GM10248 (cell line): ENCODE measurements around the gene TMOD4.
"Not testable (repeated sequence)": the region's sequence is repeated elsewhere in the genome, so short reads cannot be mapped to it uniquely, and the experiment has no call there.

Experiments
- CTCF ChIA-PET: fragments of 300-600 bp; sonication (Branson Sonifier 250); formaldehyde crosslinking; extraction: SDS; loops from one replicate; lab custom pipeline; 2021; ENCODE audit warnings: antibody characterized with exemption; lab: Yijun Ruan, JAX
- POLR2A ChIA-PET: fragments of 350-650 bp; sonication (Branson Sonifier 250); formaldehyde crosslinking; extraction: SDS; loops from one replicate; lab custom pipeline; 2020; ENCODE audit warnings: antibody characterized with exemption; lab: Yijun Ruan, JAX
- DNase-seq: peaks from one replicate; pipeline ENCODE4 v3.0.0; 2012; ENCODE audit errors: extremely low spot score
- TF ChIP-seq, protein P1 (sequence below): IDR thresholded peaks from 2 replicates; pipeline ENCODE4 v1.5.1; 2012; ENCODE audit warnings: mild to moderate bottlenecking, low read depth; ENCODE audit errors: extremely low read depth, missing control alignments, control extremely low read depth

Gene TMOD4

DNA sequence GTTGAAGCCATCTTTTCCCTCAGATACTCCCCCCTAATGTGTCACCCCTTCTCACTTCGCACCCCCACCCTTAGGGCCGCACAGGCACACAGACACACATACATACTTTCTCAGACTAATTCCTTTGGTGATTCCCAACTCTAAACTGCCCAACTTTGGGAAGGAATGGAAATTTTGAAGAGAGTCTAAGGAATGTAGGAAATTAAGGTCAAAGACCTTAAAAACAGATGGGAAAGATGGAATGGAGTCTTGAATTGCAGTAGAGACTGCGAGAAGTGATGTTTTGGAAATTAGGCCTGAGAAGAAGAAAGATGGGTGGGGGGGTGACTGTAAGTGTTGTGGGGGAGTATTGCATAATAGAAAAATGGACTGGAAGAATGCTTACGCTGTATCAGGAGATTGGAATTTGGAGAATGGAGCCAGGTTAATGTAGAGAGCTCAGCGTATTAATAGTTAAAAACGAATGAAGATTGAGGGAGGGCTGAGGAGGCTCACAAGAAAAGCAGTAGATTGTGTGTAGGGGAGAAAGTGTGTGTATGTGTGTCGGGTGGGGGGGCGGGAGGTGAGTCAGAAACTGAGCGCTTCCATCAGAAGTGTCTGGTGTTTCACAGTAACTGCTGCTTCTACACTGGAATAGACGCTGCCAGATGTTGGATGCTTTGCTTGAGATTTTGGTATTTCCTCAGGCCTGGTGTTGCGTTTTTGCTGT lies 24.2 kb upstream of the TMOD4 start:
- TF ChIP-seq, protein P1, sequence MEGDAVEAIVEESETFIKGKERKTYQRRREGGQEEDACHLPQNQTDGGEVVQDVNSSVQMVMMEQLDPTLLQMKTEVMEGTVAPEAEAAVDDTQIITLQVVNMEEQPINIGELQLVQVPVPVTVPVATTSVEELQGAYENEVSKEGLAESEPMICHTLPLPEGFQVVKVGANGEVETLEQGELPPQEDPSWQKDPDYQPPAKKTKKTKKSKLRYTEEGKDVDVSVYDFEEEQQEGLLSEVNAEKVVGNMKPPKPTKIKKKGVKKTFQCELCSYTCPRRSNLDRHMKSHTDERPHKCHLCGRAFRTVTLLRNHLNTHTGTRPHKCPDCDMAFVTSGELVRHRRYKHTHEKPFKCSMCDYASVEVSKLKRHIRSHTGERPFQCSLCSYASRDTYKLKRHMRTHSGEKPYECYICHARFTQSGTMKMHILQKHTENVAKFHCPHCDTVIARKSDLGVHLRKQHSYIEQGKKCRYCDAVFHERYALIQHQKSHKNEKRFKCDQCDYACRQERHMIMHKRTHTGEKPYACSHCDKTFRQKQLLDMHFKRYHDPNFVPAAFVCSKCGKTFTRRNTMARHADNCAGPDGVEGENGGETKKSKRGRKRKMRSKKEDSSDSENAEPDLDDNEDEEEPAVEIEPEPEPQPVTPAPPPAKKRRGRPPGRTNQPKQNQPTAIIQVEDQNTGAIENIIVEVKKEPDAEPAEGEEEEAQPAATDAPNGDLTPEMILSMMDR, result no peak
- POLR2A ChIA-PET, result interaction anchor here (1.4 kb wide), 1 partner anchor 10 kb away, joined by 8 read pairs; the partner anchor contains the start of gene VPS72
- CTCF ChIA-PET, result interaction anchor here (1.0 to 2.3 kb wide), 3 partner anchors 22 to 141 kb away, joined by 3 to 11 read pairs (median 3); partner anchors contain the start of gene TMOD4
- DNase-seq, result no peak

DNA sequence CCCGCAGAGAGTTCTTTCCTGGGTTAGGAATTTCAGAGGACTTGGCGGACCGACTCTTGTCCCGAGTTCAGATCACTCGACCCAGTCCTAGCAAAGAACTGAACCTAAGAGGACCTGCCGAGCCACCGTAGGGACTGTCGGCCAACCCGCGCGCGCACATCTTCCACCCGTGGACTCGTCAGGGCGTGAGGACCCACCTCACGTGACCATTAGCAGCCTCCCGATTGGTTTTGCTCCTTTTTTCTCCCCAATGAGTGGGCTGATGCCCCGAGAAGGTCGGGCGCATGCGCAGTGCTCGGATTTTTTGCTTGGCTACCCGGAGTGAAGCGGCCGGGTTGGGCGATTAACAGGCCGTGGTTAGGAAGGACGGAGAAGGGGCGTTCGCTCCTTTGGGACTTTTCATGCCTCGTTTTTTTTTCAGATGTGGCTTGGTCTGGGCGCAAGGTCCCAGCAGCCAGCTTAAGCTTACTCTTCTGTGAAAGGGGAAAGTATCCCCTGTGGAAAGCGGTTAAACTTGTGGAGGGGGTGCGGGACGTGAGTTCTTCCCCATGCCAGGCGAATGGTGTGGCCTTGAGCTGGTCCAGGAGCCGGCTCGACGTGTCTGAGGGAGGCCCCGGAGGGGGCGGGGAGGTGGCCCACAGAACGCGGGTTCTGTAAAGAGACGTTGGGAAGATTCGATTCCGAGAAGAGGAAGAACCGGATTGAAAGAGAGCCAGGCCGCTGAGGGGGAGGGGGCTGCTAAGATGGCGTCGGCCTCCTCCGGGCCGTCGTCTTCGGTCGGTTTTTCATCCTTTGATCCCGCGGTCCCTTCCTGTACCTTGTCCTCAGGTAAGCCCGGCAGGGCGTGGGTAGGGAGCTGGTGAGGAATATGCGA lies 22.7 kb upstream of the TMOD4 start, which contains the start of gene PIP5K1A:
TSS of gene PIP5K1A (plus strand) at position 299 of the 874 bp plus-strand sequence. CDS start at position 744, 445 bp downstream.
- POLR2A ChIA-PET, result interaction anchor here (1.4 kb wide), 1 partner anchor 9 kb away, joined by 8 read pairs; the partner anchor contains the start of gene VPS72

DNA sequence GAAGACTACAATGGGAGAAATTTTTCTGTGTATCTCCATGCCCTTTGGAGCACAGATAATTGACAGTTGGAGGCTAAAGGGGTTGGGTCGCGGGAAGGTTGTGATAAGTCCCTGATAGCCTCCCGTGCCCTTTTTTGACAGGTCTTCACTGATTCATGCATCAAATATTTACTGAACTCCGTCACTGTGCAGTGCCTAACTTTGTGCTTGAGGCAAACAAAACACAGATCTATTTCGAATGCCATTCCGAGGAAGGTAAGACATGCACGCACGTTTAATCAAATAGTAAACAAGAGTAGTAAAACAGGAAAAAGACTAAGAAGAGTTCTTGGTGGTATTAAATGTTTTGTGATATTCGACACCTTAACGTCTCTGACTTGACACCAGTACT lies 22.1 kb upstream of the TMOD4 start:
- DNase-seq, result no peak
- POLR2A ChIA-PET, result no interaction called here
- TF ChIP-seq, protein P1, result no peak
- CTCF ChIA-PET, result interaction anchor here (1.6 kb wide), 1 partner anchor 54 kb away, joined by 11 read pairs; no protein-coding TSS in a partner anchor

More for the DNA sequence above, 22.7 kb upstream of the TMOD4 start, which contains the start of gene PIP5K1A:
- TF ChIP-seq, protein P1, result no peak
- DNase-seq, result peak; percentile 99
- CTCF ChIA-PET, result interaction anchor here (1.0 kb wide), 1 partner anchor 54 kb away, joined by 4 read pairs; no protein-coding TSS in a partner anchor

DNA sequence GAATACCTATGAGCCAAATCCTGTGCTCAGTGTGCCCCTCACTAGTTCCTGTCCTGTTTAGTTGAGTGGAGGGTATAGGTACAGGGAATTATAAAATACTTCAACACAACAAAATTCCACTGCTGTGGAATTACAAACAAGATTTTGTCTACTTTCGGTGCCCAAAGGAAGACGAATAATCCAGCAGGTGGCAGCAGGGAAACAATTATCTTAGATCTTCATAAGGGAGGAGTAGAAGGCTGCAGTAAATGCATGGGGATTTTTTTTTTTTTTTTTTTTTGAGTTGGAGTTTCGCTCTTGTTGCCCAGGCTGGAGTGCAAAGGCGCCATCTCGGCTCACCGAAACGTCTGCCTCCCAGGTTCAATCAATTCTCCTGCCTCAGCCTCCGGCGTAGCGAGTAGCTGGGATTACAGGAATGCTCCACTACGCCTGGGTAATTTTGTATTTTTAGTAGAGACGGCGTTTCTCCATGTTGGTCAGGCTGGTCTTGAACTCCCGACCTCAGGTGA lies 20.6 kb upstream of the TMOD4 start:
- peak; percentile 56 for DNase-seq
- ChIA-PET POLR2A (no interaction called here), CTCF (interaction anchor here (0.9 to 1.6 kb wide), 4 partner anchors 12 to 58 kb away, joined by 3 to 11 read pairs (median 4); partner anchors contain the start of gene PSMD4)
- TF ChIP-seq, protein P1, result peak; percentile 56

DNA sequence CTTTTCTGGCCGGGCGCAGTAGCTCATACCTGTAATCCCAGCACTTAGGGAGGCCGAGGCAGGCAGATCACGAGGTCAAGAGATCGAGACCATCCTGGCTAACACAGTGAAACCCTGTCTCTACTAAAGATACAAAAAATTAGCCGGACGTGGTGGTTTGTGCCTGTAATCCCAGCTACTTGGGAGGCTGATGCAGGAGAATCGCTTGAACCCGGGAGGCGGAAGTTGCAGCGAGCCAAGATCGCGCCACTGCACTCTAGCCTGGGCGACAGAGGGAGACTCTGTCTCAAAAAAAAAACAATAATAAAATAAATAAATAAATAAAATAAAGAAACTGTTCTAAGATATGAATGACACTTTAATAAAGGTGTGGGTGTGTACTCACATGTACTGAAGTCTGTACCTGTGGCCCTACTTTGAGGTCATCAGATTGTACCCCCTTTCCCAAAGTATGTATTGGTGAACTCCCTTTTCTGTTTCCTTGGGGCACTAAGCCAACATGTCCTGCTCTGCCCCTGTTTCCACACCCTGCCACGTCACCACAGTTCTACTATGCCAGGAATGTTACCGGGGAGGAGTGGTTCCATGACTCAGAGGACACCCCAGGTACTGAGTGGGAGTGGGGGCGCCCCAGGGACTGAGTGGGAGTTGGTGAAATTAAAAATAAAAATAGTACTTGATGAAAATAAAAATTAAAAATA lies 19.3 kb upstream of the TMOD4 start:
- DNase-seq, POLR2A ChIA-PET: not testable (repeated sequence)
- CTCF ChIA-PET, result interaction anchor here (0.7 to 1.2 kb wide), 6 partner anchors 13 to 88 kb away, joined by 3 to 5 read pairs (median 4); partner anchors contain the start of genes PSMD4 and TMOD4

DNA sequence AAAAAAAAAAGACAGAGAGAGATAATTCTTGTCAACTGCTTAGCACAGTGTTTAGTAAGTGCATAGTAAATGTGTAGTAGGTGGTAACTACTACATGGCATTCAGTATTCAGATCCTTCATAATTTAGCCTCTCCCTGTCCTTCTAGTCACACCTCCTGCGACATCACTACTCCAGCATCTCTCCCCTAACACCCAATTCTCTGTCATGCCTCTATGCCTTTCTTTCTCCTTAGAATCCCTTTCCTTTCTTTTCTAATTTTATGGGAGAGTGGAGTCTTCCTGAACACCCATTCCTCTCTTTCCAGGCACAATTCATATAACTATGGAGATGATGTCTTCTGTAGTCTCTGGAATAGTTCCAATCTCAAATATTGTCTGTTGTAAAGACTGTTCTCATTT lies 18.1 kb upstream of the TMOD4 start:
- ChIA-PET CTCF (no interaction called here), POLR2A (no interaction called here)
- TF ChIP-seq, protein P1, result no peak
- DNase-seq, result no peak
